ENCODE data around the gene FANCC.

The FANCC gene

GRCh38 chr9:95265960-95266359 is 51.5 kb downstream of the FANCC start:
- no peaks in the 10 kb centered on the region for H3K27me3 Mint-ChIP-seq
- no peak overlapping the region for H3K27ac Mint-ChIP-seq
- no peaks in the 10 kb centered on the region for H3K9me3 Mint-ChIP-seq
- no peaks in the 10 kb centered on the region for H3K4me1 Mint-ChIP-seq (ENCODE audit: low read depth)
- intact Hi-C loops (cut with micrococcal nuclease) = no loop called here
- H3K4me3 Mint-ChIP-seq = no peak overlapping the region
- no peaks in the 10 kb centered on the region for H3K36me3 Mint-ChIP-seq (ENCODE audit: low read depth)

- intact Hi-C loops (cut with micrococcal nuclease) = no loop called here
- H3K4me3 Mint-ChIP-seq = no peak overlapping the region
Measured at GRCh38 chr9:95264954-95265615, 52.4 kb downstream of the FANCC start.

GRCh38 chr9:95261890-95262289 is 55.6 kb downstream of the FANCC start:
- Mint-ChIP-seq H3K36me3 (ENCODE audit: low read depth) (no peaks in the 10 kb centered on the region), H3K9me3 (peaks cover 9% of the 10 kb centered on the region), H3K4me3 (no peak overlapping the region), H3K27ac (no peak overlapping the region), H3K4me1 (ENCODE audit: low read depth) (no peaks in the 10 kb centered on the region), H3K27me3 (no peaks in the 10 kb centered on the region)
- intact Hi-C loops (cut with micrococcal nuclease) = no loop called here

More at GRCh38 chr9:95264954-95265615, 52.4 kb downstream of the FANCC start:
- Mint-ChIP-seq H3K27me3 (no peaks in the 10 kb centered on the region), H3K27ac (no peak overlapping the region), H3K4me1 (ENCODE audit: low read depth) (no peaks in the 10 kb centered on the region), H3K9me3 (no peaks in the 10 kb centered on the region), H3K36me3 (ENCODE audit: low read depth) (no peaks in the 10 kb centered on the region)

- Mint-ChIP-seq H3K9me3 (peaks cover 5% of the 10 kb centered on the region), H3K4me1 (ENCODE audit: low read depth) (no peaks in the 10 kb centered on the region), H3K36me3 (ENCODE audit: low read depth) (peaks cover 7% of the 10 kb centered on the region), H3K27ac (no peak overlapping the region), H3K27me3 (no peaks in the 10 kb centered on the region), H3K4me3 (no peak overlapping the region)
- intact Hi-C loops (cut with micrococcal nuclease) = no loop called here
Measured at GRCh38 chr9:95250462-95251221, 66.9 kb downstream of the FANCC start.

- no peak overlapping the region for H3K27ac Mint-ChIP-seq
- intact Hi-C loops (cut with micrococcal nuclease) = no loop called here
- no peaks in the 10 kb centered on the region for H3K27me3 Mint-ChIP-seq
- no peaks in the 10 kb centered on the region for H3K9me3 Mint-ChIP-seq
- no peak overlapping the region for H3K4me3 Mint-ChIP-seq
- peaks cover 7% of the 10 kb centered on the region for H3K36me3 Mint-ChIP-seq (ENCODE audit: low read depth)
- no peaks in the 10 kb centered on the region for H3K4me1 Mint-ChIP-seq (ENCODE audit: low read depth)
Measured at GRCh38 chr9:95249986-95250385, 67.5 kb downstream of the FANCC start.

- H3K4me1 Mint-ChIP-seq (ENCODE audit: low read depth) = no peaks in the 10 kb centered on the region
- H3K27me3 Mint-ChIP-seq = no peaks in the 10 kb centered on the region
- no peaks in the 10 kb centered on the region for H3K9me3 Mint-ChIP-seq
- no peak overlapping the region for H3K4me3 Mint-ChIP-seq
- peaks cover 12% of the 10 kb centered on the region for H3K36me3 Mint-ChIP-seq (ENCODE audit: low read depth)
- intact Hi-C loops (cut with micrococcal nuclease) = no loop called here
- H3K27ac Mint-ChIP-seq = no peak overlapping the region
Measured at GRCh38 chr9:95246547-95246946, 71.0 kb downstream of the FANCC start.

GRCh38 chr9:95242613-95243012 is 74.9 kb downstream of the FANCC start:
- Mint-ChIP-seq H3K4me1 (ENCODE audit: low read depth) (no peaks in the 10 kb centered on the region), H3K27me3 (no peaks in the 10 kb centered on the region), H3K4me3 (no peak overlapping the region), H3K27ac (no peak overlapping the region), H3K9me3 (no peaks in the 10 kb centered on the region), H3K36me3 (ENCODE audit: low read depth) (peaks cover 20% of the 10 kb centered on the region)
- intact Hi-C loops (cut with micrococcal nuclease) = no loop called here

GRCh38 chr9:95239071-95239470 is 78.4 kb downstream of the FANCC start:
- Mint-ChIP-seq H3K4me3 (no peak overlapping the region), H3K27me3 (no peaks in the 10 kb centered on the region), H3K27ac (no peak overlapping the region), H3K9me3 (no peaks in the 10 kb centered on the region), H3K36me3 (ENCODE audit: low read depth) (peaks cover 14% of the 10 kb centered on the region), H3K4me1 (ENCODE audit: low read depth) (no peaks in the 10 kb centered on the region)
- intact Hi-C loops (cut with micrococcal nuclease) = no loop called here

- peaks cover 8% of the 10 kb centered on the region for H3K36me3 Mint-ChIP-seq (ENCODE audit: low read depth)
- H3K9me3 Mint-ChIP-seq = no peaks in the 10 kb centered on the region
- H3K4me3 Mint-ChIP-seq = no peak overlapping the region
- intact Hi-C loops (cut with micrococcal nuclease) = no loop called here
- H3K27ac Mint-ChIP-seq = no peak overlapping the region
- H3K4me1 Mint-ChIP-seq (ENCODE audit: low read depth) = no peaks in the 10 kb centered on the region
- no peaks in the 10 kb centered on the region for H3K27me3 Mint-ChIP-seq
Measured at GRCh38 chr9:95237336-95237735, 80.2 kb downstream of the FANCC start.

GRCh38 chr9:95230046-95230445 is 87.5 kb downstream of the FANCC start:
- intact Hi-C loops (cut with micrococcal nuclease) = no loop called here
- Mint-ChIP-seq H3K27ac (no peak overlapping the region), H3K4me1 (ENCODE audit: low read depth) (no peaks in the 10 kb centered on the region), H3K36me3 (ENCODE audit: low read depth) (no peaks in the 10 kb centered on the region), H3K9me3 (peaks cover 7% of the 10 kb centered on the region), H3K4me3 (no peak overlapping the region), H3K27me3 (no peaks in the 10 kb centered on the region)

- H3K36me3 Mint-ChIP-seq (ENCODE audit: low read depth) = no peaks in the 10 kb centered on the region
- intact Hi-C loops (cut with micrococcal nuclease) = no loop called here
Measured at GRCh38 chr9:95229230-95229915, 88.1 kb downstream of the FANCC start.

GRCh38 chr9:95226921-95227320 is 90.6 kb downstream of the FANCC start:
- Mint-ChIP-seq H3K4me3 (no peak overlapping the region), H3K36me3 (ENCODE audit: low read depth) (no peaks in the 10 kb centered on the region), H3K9me3 (peaks cover 7% of the 10 kb centered on the region), H3K4me1 (ENCODE audit: low read depth) (no peaks in the 10 kb centered on the region), H3K27me3 (no peaks in the 10 kb centered on the region), H3K27ac (no peak overlapping the region)
- intact Hi-C loops (cut with micrococcal nuclease) = no loop called here

More at GRCh38 chr9:95229230-95229915, 88.1 kb downstream of the FANCC start:
- Mint-ChIP-seq H3K4me3 (no peak overlapping the region), H3K27me3 (no peaks in the 10 kb centered on the region), H3K4me1 (ENCODE audit: low read depth) (no peaks in the 10 kb centered on the region), H3K9me3 (peaks cover 7% of the 10 kb centered on the region), H3K27ac (no peak overlapping the region)

- H3K36me3 Mint-ChIP-seq (ENCODE audit: low read depth) = no peaks in the 10 kb centered on the region
- H3K4me3 Mint-ChIP-seq = no peak overlapping the region
- no peaks in the 10 kb centered on the region for H3K4me1 Mint-ChIP-seq (ENCODE audit: low read depth)
- peaks cover 2% of the 10 kb centered on the region for H3K9me3 Mint-ChIP-seq
- no peaks in the 10 kb centered on the region for H3K27me3 Mint-ChIP-seq
- no peak overlapping the region for H3K27ac Mint-ChIP-seq
- intact Hi-C loops (cut with micrococcal nuclease) = no loop called here
Measured at GRCh38 chr9:95225726-95226106, 91.8 kb downstream of the FANCC start.

- Mint-ChIP-seq H3K4me3 (no peak overlapping the region), H3K4me1 (ENCODE audit: low read depth) (no peaks in the 10 kb centered on the region), H3K36me3 (ENCODE audit: low read depth) (no peaks in the 10 kb centered on the region), H3K27me3 (no peaks in the 10 kb centered on the region), H3K9me3 (no peaks in the 10 kb centered on the region), H3K27ac (no peak overlapping the region)
- intact Hi-C loops (cut with micrococcal nuclease) = no loop called here
Measured at GRCh38 chr9:95225076-95225725, 92.3 kb downstream of the FANCC start.

Data from dendritic cell treated with granulocyte-macrophage colony-stimulating factor and Interleukin-4, amounts not matched to agents 40 ng/mL and 50 ng/mL, for 4 days (primary cell).